Adrenal gland (tissue), 12 donors: ENCODE data around the gene PRKCE. TPM values are rescaled to one million over a fixed set of nuclear protein-coding genes. Genes with fewer than 3 reads are reported as not detected.

Source experiments
- DNase-seq, 7 donors: peaks; one replicate each; pipeline ENCODE4 v3.0.0-alpha.2; 2019 to 2020
- H3K27ac ChIP-seq, 5 donors: fragments of 200-600 bp; sonication (generic) in 4 of 5; 1 replicate in 3 of 5; 2 replicates in 2 of 5; pipeline versions ENCODE4 v1.5.1 to v1.8.0; 2016 to 2020; ENCODE audit warnings: mild to moderate bottlenecking in 1 of 5
- H3K27me3 ChIP-seq: fragments of 200-600 bp; 2 replicates; pipeline ENCODE4 v1.8.0; 2021
- H3K36me3 ChIP-seq, 2 donors: fragments of 200-600 bp; replicated peaks in 1 of 2; 1 replicate in 1 of 2; 2 replicates in 1 of 2; pipeline versions ENCODE4 v1.5.1 to v1.8.0; 2018 to 2022
- H3K4me1 ChIP-seq, 2 donors: fragments of 200-600 bp; replicated peaks in 1 of 2; 1 replicate in 1 of 2; 2 replicates in 1 of 2; pipeline versions ENCODE4 v1.5.1 to v1.8.0; 2018 to 2021
- H3K4me3 ChIP-seq, 4 donors: fragments of 200-600 bp; sonication (generic) in 3 of 4; one replicate each; pipeline ENCODE4 v1.5.1; 2016 to 2018
- H3K9me3 ChIP-seq, 3 donors: fragments of 200-600 bp; sonication (generic) in 1 of 3; replicated peaks in 1 of 3; 1 replicate in 2 of 3; 2 replicates in 1 of 3; pipeline versions ENCODE4 v1.5.1 to v1.8.0; 2016 to 2021
- CTCF ChIP-seq, 6 experiments: fragments of 450-650 bp in 4 of 6; fragments of 200-600 bp in 2 of 6; sonication (generic) in 1 of 6; IDR thresholded peaks; 1 replicate in 5 of 6; 2 replicates in 1 of 6; pipeline versions ENCODE4 v1.5.1 to v1.8.0; 2016 to 2021; ENCODE audit warnings: antibody characterized with exemption in 6 of 6, mild to moderate bottlenecking in 2 of 6, moderate library complexity in 1 of 6
- POLR2A ChIP-seq, 2 donors: fragments of 450-650 bp; IDR thresholded peaks; one replicate each; pipeline ENCODE4 v1.6.1; 2017; ENCODE audit warnings: antibody characterized with exemption in 2 of 2, mild to moderate bottlenecking in 2 of 2, moderate library complexity in 1 of 2
- WGBS, 4 donors: extraction: QIAGEN DNeasy Blood & Tissue Kit in 2 of 4; methylation state at CpG; one replicate each; pipeline versions ENCODE4 v1.1.5 to v1.1.7; 2013 to 2017; 5-methylcytosine and 5-hydroxymethylcytosine counted together
- intact Hi-C, 2 donors: fragments of 100-400 bp; cut with DNase I; formaldehyde crosslinking; loops; one replicate each; pipeline versions ENCODE4 v1.14.1 to v1.15.0; 2022 to 2023
- polyA plus RNA-seq, 3 donors: library from polyadenylated mRNA; stranded (reverse); fragments of 200-250 nt in 2 of 3; fragments of 350-450 nt in 1 of 3; fragmentation: Illumina TruSeq in 1 of 3; extraction: RNeasy Lipid Tissue Mini Kit (QIAGEN cat#74804) in 1 of 3; gene quantifications; one replicate each; pipeline ENCODE4 v1.2.3, GENCODE V29; 2013 to 2014
- total RNA-seq, 9 donors: library from RNA; depleted of rRNA in 4 of 9; stranded (reverse); fragments of >200 nt in 4 of 9; fragments of 120-200 nt in 1 of 9; fragmentation: NEBNext Ultra II Directional in 1 of 9; extraction: Animal tissue kit (Norgen Biotek cat#: 25700) in 1 of 9; gene quantifications; one replicate each; pipeline versions ENCODE4 v1.1.0 to v1.2.4, GENCODE V29; 2013 to 2023
- donor health status: healthy with polysubstance abuse.
- donor health status: Bipolar disorder and iron deficiency.
- donor health status: DM: yes; HTN: yes; CAD: no.
- donor health status: DM: no; HTN: no; CAD: no.
- donor health status: DM: no; HTN: no; CAD: no.
- donor health status: DM: yes; HTN: yes; CAD: no.

Gene PRKCE
- total and polyA plus RNA-seq, 12 donors: 1.9 to 19.2 (median 8.0) TPM

- intact Hi-C loops: loop anchor here in 1 of 2 donors (5.0 to 10.0 kb wide), 2 partner anchors 136 to 156 kb away; no protein-coding TSS in a partner anchor
- Histone ChIP-seq H3K36me3 (no peaks in the 10 kb centered on the region), H3K27me3 (no peaks in the 10 kb centered on the region), H3K9me3 (no peaks in the 10 kb centered on the region), H3K4me3 (no peak overlapping the region), H3K27ac (no peak overlapping the region), H3K4me1 (no peaks in the 10 kb centered on the region)
- DNase-seq: peak; percentile 68 to 88 (median 79)
- no peak for TF ChIP-seq POLR2A (IDR thresholded peaks at IDR 0.05)
- peak; percentile 66 to 84 (median 79) for TF ChIP-seq CTCF (IDR thresholded peaks at IDR 0.05)
- 58 to 65% (median 60%) methylated on average over 11 of the region's 11 CpGs for WGBS, 4 donors
Measured at GRCh38 chr2:45778720-45779171, 127.3 kb downstream of the PRKCE start.

GRCh38 chr2:45780541-45781463 is 129.3 kb downstream of the PRKCE start:
- H3K4me3 ChIP-seq: no peak overlapping the region
- no peaks in the 10 kb centered on the region for H3K36me3 ChIP-seq
- whole genome bisulfite sequencing, 4 donors: 82 to 88% (median 86%) methylated on average over 10 of the region's 10 CpGs
- TF ChIP-seq CTCF (IDR thresholded peaks at IDR 0.05): no peak
- no peak for TF ChIP-seq POLR2A (IDR thresholded peaks at IDR 0.05)
- H3K27me3 ChIP-seq: no peaks in the 10 kb centered on the region
- no peaks in the 10 kb centered on the region for H3K9me3 ChIP-seq
- intact Hi-C loops: loop anchor here in 1 of 2 donors (2.0 kb wide), 1 partner anchor 138 kb away; no protein-coding TSS in a partner anchor
- peak in 1 of 7 donors; percentile 11 for DNase-seq
- no peaks in the 10 kb centered on the region for H3K4me1 ChIP-seq
- H3K27ac ChIP-seq: no peak overlapping the region

GRCh38 chr2:45781464-45781811 is 130.0 kb downstream of the PRKCE start:
- no peaks in the 10 kb centered on the region for H3K4me1 ChIP-seq
- H3K36me3 ChIP-seq: no peaks in the 10 kb centered on the region
- 86 to 95% (median 90%) methylated on average over 5 of the region's 5 CpGs for WGBS, 4 donors
- H3K27ac ChIP-seq: no peak overlapping the region
- no peak for DNase-seq
- no peaks in the 10 kb centered on the region for H3K27me3 ChIP-seq
- no peaks in the 10 kb centered on the region for H3K9me3 ChIP-seq
- H3K4me3 ChIP-seq: no peak overlapping the region
- TF ChIP-seq POLR2A (IDR thresholded peaks at IDR 0.05) (no peak), CTCF (IDR thresholded peaks at IDR 0.05) (no peak)
- intact Hi-C loops: loop anchor here in 1 of 2 donors (2.0 kb wide), 1 partner anchor 139 kb away; no protein-coding TSS in a partner anchor

GRCh38 chr2:45782436-45782835 is 131.0 kb downstream of the PRKCE start:
- Histone ChIP-seq H3K4me1 (no peaks in the 10 kb centered on the region), H3K4me3 (no peak overlapping the region), H3K27ac (no peak overlapping the region), H3K9me3 (no peaks in the 10 kb centered on the region), H3K27me3 (no peaks in the 10 kb centered on the region), H3K36me3 (no peaks in the 10 kb centered on the region)
- TF ChIP-seq POLR2A (IDR thresholded peaks at IDR 0.05) (no peak), CTCF (IDR thresholded peaks at IDR 0.05) (no peak)
- no peak for DNase-seq
- intact Hi-C loops: no loop called here
- WGBS, 4 donors: 79 to 100% (median 87%) methylated on average over 4 of the region's 4 CpGs
